Endothelial cell (in vitro differentiated cells): ENCODE measurements around the gene ALKBH6. TPM values are rescaled to one million over a fixed set of nuclear protein-coding genes. Genes with fewer than 3 reads are reported as not detected.
A peak's percentile ranks its signal among the peaks of the same experiment; 100 is the strongest.

Experiments
- DNase-seq: peaks from one replicate; pipeline ENCODE4 v3.0.0; 2021; ENCODE audit warnings: low spot score
- H3K27ac Mint-ChIP-seq: one replicate; pipeline ENCODE4 v1.8.0; 2021; ENCODE audit warnings: mixed read lengths, inconsistent platforms; ENCODE audit not compliant: unreplicated experiment
- H3K27me3 Mint-ChIP-seq: one replicate; pipeline ENCODE4 v1.8.0; 2021; ENCODE audit warnings: mild to moderate bottlenecking, moderate library complexity, mixed read lengths, inconsistent platforms; ENCODE audit not compliant: unreplicated experiment
- H3K36me3 Mint-ChIP-seq: one replicate; pipeline ENCODE4 v1.8.0; 2021; ENCODE audit warnings: mild to moderate bottlenecking, low read depth, mixed read lengths, inconsistent platforms; ENCODE audit not compliant: unreplicated experiment
- H3K4me1 Mint-ChIP-seq: one replicate; pipeline ENCODE4 v1.8.0; 2021; ENCODE audit warnings: mild to moderate bottlenecking, mixed read lengths, inconsistent platforms; ENCODE audit not compliant: unreplicated experiment
- H3K4me3 Mint-ChIP-seq: one replicate; pipeline ENCODE4 v1.8.0; 2021; ENCODE audit warnings: mild to moderate bottlenecking, mixed read lengths, inconsistent platforms; ENCODE audit not compliant: unreplicated experiment
- H3K9me3 Mint-ChIP-seq: one replicate; pipeline ENCODE4 v1.8.0; 2021; ENCODE audit warnings: mixed read lengths, inconsistent platforms; ENCODE audit not compliant: unreplicated experiment
- CTCF ChIP-seq: fragments of 200-600 bp; sonication (generic); IDR thresholded peaks from one replicate; pipeline ENCODE4 v1.5.0; 2021; ENCODE audit warnings: antibody characterized with exemption; ENCODE audit not compliant: unreplicated experiment
- total RNA-seq: library from RNA; stranded (reverse); fragmentation: NEBNext Ultra II Directional; extraction: Animal tissue kit (Norgen Biotek cat#: 25700); gene quantifications from one replicate; pipeline ENCODE4 v1.2.1, GENCODE V29; 2021; ENCODE audit not compliant: unreplicated experiment

Gene ALKBH6
- total RNA-seq, 1 donor from 2014 or later, result 27.3 TPM

GRCh38 chr19:35966771-35967170 lies 47.2 kb downstream of the ALKBH6 start:
- Mint-ChIP-seq H3K4me3 (no peak overlapping the region), H3K9me3 (no peaks in the 10 kb centered on the region), H3K27me3 (no peaks in the 10 kb centered on the region), H3K4me1 (peaks cover 2% of the 10 kb centered on the region), H3K36me3 (no peaks in the 10 kb centered on the region), H3K27ac (no peak overlapping the region)
- TF ChIP-seq CTCF, result no peak
- no peak for DNase-seq

GRCh38 chr19:35963514-35963913 lies 50.5 kb downstream of the ALKBH6 start:
- no peak for TF ChIP-seq CTCF
- DNase-seq, result peak; percentile 83
- H3K4me3 Mint-ChIP-seq, result no peak overlapping the region
- no peaks in the 10 kb centered on the region for H3K36me3 Mint-ChIP-seq
- no peak overlapping the region for H3K27ac Mint-ChIP-seq
- H3K9me3 Mint-ChIP-seq, result no peaks in the 10 kb centered on the region
- H3K27me3 Mint-ChIP-seq, result peaks cover 4% of the 10 kb centered on the region
- H3K4me1 Mint-ChIP-seq, result no peaks in the 10 kb centered on the region

DNA sequence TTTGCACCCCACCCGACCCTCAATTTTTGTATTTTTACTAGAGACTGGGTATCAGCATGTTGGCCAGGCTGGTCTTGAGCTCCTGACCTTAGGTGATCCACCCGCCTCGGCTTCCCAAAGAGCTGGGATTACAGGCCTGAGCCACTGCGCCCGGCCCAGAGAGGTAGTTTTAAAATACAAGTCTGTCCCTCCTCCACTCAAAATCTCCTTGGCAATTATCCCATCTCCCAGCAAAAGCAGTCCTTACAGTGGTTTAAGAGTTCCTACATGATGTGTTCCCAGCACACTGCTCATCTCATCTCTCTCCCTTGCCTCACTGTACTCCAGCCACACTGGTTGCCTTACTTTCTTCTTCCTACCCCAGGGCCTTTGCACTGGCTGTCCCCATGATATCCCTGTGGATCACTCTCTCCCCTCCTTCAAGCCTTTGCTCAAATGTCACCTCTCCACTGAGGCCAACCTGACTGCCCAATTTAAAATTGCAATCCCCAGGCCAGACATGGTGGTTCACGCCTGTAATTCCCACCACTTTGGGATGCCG lies 53.5 kb downstream of the ALKBH6 start:
- DNase-seq, result no peak
- no peak for TF ChIP-seq CTCF
- no peak overlapping the region for H3K27ac Mint-ChIP-seq
- no peaks in the 10 kb centered on the region for H3K36me3 Mint-ChIP-seq
- H3K4me3 Mint-ChIP-seq, result no peak overlapping the region
- H3K4me1 Mint-ChIP-seq, result no peaks in the 10 kb centered on the region
- peaks cover 6% of the 10 kb centered on the region for H3K27me3 Mint-ChIP-seq
- H3K9me3 Mint-ChIP-seq, result no peaks in the 10 kb centered on the region

GRCh38 chr19:35959968-35960320 lies 54.1 kb downstream of the ALKBH6 start:
- Mint-ChIP-seq H3K9me3 (no peaks in the 10 kb centered on the region), H3K27ac (no peak overlapping the region), H3K4me1 (peaks cover 3% of the 10 kb centered on the region), H3K4me3 (no peak overlapping the region), H3K36me3 (no peaks in the 10 kb centered on the region), H3K27me3 (peaks cover 6% of the 10 kb centered on the region)
- no peak for TF ChIP-seq CTCF
- DNase-seq, result no peak

Other genes starting within 250 kb of the ALKBH6 start
- gene ARHGAP33, start 238.6 kb downstream of the ALKBH6 start, total RNA-seq, result 8.5 TPM
- not detected for gene PRODH2, start 201.4 kb downstream of the ALKBH6 start, total RNA-seq
- gene NPHS1, start 161.7 kb downstream of the ALKBH6 start, total RNA-seq, result not detected
- gene KIRREL2, start 157.3 kb downstream of the ALKBH6 start, total RNA-seq, result 1.8 TPM
- 11.5 TPM for gene APLP1, start 145.6 kb downstream of the ALKBH6 start, total RNA-seq
- gene NFKBID, start 113.7 kb downstream of the ALKBH6 start, total RNA-seq, result 13.0 TPM
- gene HCST, start 111.7 kb downstream of the ALKBH6 start, total RNA-seq, result 0.95 TPM
- not detected for gene TYROBP, start 105.9 kb downstream of the ALKBH6 start, total RNA-seq
- gene LRFN3, start 77.8 kb downstream of the ALKBH6 start, total RNA-seq, result 53.4 TPM
- gene SDHAF1, start 19.0 kb downstream of the ALKBH6 start, total RNA-seq, result 14.3 TPM
- gene SYNE4, start 5.4 kb downstream of the ALKBH6 start, total RNA-seq, result 4.5 TPM
- 94.8 TPM for gene CLIP3, start 18.7 kb upstream of the ALKBH6 start, total RNA-seq
- 6.7 TPM for gene THAP8, start 40.1 kb upstream of the ALKBH6 start, total RNA-seq
- 8.5 TPM for gene WDR62, start 40.7 kb upstream of the ALKBH6 start, total RNA-seq
- gene OVOL3, start 96.9 kb upstream of the ALKBH6 start, total RNA-seq, result not detected
- gene POLR2I, start 100.7 kb upstream of the ALKBH6 start, total RNA-seq, result 66.4 TPM
- 206 TPM for gene TBCB, start 101.3 kb upstream of the ALKBH6 start, total RNA-seq
- 901 TPM for gene CAPNS1, start 125.9 kb upstream of the ALKBH6 start, total RNA-seq
- 5.2 TPM for gene COX7A1, start 138.2 kb upstream of the ALKBH6 start, total RNA-seq
- 3.7 TPM for gene ZNF565, start 200.5 kb upstream of the ALKBH6 start, total RNA-seq
- gene ZNF146, start 200.9 kb upstream of the ALKBH6 start, total RNA-seq, result 45.5 TPM